ENCODE measurements around the gene CTPS2. TPM values are rescaled to one million over a fixed set of nuclear protein-coding genes. Genes with fewer than 3 reads are reported as not detected.

Gene CTPS2
- total RNA-seq, 1 donor from 2014 or later = 11.4 TPM

DNA sequence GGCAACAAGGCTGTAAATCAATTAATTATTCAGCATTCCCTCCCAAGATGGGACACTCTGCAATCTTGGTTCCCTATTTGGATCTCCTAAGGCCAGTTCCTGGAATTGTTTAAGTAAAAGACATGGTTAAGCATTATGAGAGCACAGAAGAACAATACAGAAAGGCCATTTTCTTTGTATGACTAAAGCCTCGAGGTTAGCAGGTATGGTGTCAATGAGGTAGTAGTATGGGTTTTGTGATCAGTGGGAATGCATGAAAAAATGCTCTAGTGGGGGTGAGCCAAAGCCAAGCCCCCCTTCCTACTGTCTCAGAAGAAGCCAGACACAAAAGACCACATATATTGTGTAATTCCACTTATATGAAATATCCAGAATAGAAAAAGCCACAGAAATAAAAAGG lies 124.2 kb downstream of the CTPS2 start:
- Histone ChIP-seq H3K9ac (ENCODE audit: low read length) (no peak overlapping the region), H3K27ac (ENCODE audit: low read depth, low read length) (no peak overlapping the region), H3K9me3 (ENCODE audit: insufficient read depth, low read depth, low read length) (no peaks in the 10 kb centered on the region), H2AFZ (ENCODE audit: low read depth, low read length) (no peak overlapping the region), H3K4me3 (ENCODE audit: insufficient read depth, low read depth, low read length) (no peak overlapping the region), H3K79me2 (ENCODE audit: insufficient read depth, low read length) (no peaks in the 10 kb centered on the region), H3K4me1 (ENCODE audit: insufficient read depth, low read length) (peaks cover 11% of the 10 kb centered on the region), H3K27me3 (ENCODE audit: insufficient read depth, low read length) (no peaks in the 10 kb centered on the region), H3K36me3 (ENCODE audit: insufficient read depth, low read length) (no peaks in the 10 kb centered on the region), H3K4me2 (ENCODE audit: low read length) (no peak overlapping the region), H4K20me1 (ENCODE audit: insufficient read depth, low read length) (no peaks in the 10 kb centered on the region)
- H3K9me3 Mint-ChIP-seq (ENCODE audit: unreplicated experiment) = no peaks in the 10 kb centered on the region
- no peak for TF ChIP-seq CTCF (IDR thresholded peaks at IDR 0.05; ENCODE audit: insufficient read depth, low read depth, low read length)
- TF ChIP-seq EZH2 (IDR thresholded peaks at IDR 0.05; ENCODE audit: insufficient read depth, low read length) = no peak
- H3K36me3 Mint-ChIP-seq (ENCODE audit: low read depth, unreplicated experiment) = no peaks in the 10 kb centered on the region
- H3K27ac Mint-ChIP-seq (ENCODE audit: unreplicated experiment) = no peak overlapping the region
- no peaks in the 10 kb centered on the region for H3K27me3 Mint-ChIP-seq (ENCODE audit: low read depth, unreplicated experiment)
- no peak for DNase-seq (ENCODE audit: low read depth)
- FAIRE-seq = no peak
- no peak overlapping the region for H3K4me3 Mint-ChIP-seq (ENCODE audit: unreplicated experiment)
- H3K4me1 Mint-ChIP-seq (ENCODE audit: low read depth, unreplicated experiment) = peaks cover 5% of the 10 kb centered on the region

- Mint-ChIP-seq H3K4me3 (ENCODE audit: unreplicated experiment) (no peak overlapping the region), H3K27ac (ENCODE audit: unreplicated experiment) (no peak overlapping the region), H3K36me3 (ENCODE audit: low read depth, unreplicated experiment) (no peaks in the 10 kb centered on the region), H3K4me1 (ENCODE audit: low read depth, unreplicated experiment) (peaks cover 5% of the 10 kb centered on the region), H3K9me3 (ENCODE audit: unreplicated experiment) (no peaks in the 10 kb centered on the region), H3K27me3 (ENCODE audit: low read depth, unreplicated experiment) (no peaks in the 10 kb centered on the region)
- H3K4me1 ChIP-seq (ENCODE audit: insufficient read depth, low read length) = peaks cover 11% of the 10 kb centered on the region
- no peak overlapping the region for H3K9ac ChIP-seq (ENCODE audit: low read length)
- H3K4me2 ChIP-seq (ENCODE audit: low read length) = no peak overlapping the region
- H3K27ac ChIP-seq (ENCODE audit: low read depth, low read length) = no peak overlapping the region
- no peak overlapping the region for H3K4me3 ChIP-seq (ENCODE audit: insufficient read depth, low read depth, low read length)
- no peaks in the 10 kb centered on the region for H3K9me3 ChIP-seq (ENCODE audit: insufficient read depth, low read depth, low read length)
- TF ChIP-seq CTCF (IDR thresholded peaks at IDR 0.05; ENCODE audit: insufficient read depth, low read depth, low read length) (no peak), EZH2 (IDR thresholded peaks at IDR 0.05; ENCODE audit: insufficient read depth, low read length) (no peak)
- no peaks in the 10 kb centered on the region for H3K27me3 ChIP-seq (ENCODE audit: insufficient read depth, low read length)
- no peaks in the 10 kb centered on the region for H4K20me1 ChIP-seq (ENCODE audit: insufficient read depth, low read length)
- FAIRE-seq = no peak
- no peak for DNase-seq (ENCODE audit: low read depth)
- H2AFZ ChIP-seq (ENCODE audit: low read depth, low read length) = no peak overlapping the region
- H3K79me2 ChIP-seq (ENCODE audit: insufficient read depth, low read length) = no peaks in the 10 kb centered on the region
- H3K36me3 ChIP-seq (ENCODE audit: insufficient read depth, low read length) = no peaks in the 10 kb centered on the region
These were observed 124.6 kb downstream of the CTPS2 start for GRCh38 chrX:16587836-16588235.

DNA sequence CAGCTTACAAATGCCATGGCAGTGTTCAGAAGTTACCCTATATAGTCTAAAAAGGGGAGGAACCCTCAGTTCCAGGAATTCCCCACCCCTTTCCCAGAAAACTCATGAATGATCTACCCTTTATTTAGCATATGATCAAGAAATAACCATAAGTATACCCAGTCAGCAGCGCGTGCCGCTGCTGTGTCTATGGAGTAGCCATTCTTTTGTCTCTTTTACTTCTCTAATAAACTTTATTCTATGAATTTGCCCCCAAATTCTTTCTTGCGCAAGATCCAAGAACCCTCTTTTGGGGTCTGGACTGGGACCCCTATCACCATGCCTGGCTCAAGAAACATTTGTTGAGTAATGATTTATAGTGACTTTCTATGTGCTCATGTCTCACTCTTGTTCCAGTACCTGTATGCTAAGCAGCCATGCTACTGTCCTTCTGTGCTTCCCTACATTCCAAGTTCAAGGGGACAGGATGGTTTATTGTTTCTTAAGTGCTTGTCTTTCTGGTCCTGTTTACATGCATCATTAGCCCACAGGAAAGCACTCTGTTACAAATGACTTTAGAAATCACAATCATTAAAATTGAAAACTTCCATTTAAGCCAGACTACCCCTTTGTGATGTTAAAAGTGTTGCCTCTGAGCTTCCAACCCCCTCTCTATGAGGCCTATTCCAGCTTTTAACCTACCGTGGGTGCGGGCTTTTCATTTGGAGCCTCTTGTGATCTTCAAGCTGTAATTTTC lies 125.9 kb downstream of the CTPS2 start:
- Histone ChIP-seq H3K27me3 (ENCODE audit: insufficient read depth, low read length) (no peaks in the 10 kb centered on the region), H3K4me2 (ENCODE audit: low read length) (no peak overlapping the region), H3K79me2 (ENCODE audit: insufficient read depth, low read length) (no peaks in the 10 kb centered on the region), H3K27ac (ENCODE audit: low read depth, low read length) (no peak overlapping the region), H3K9ac (ENCODE audit: low read length) (no peak overlapping the region), H3K4me1 (ENCODE audit: insufficient read depth, low read length) (peaks cover 11% of the 10 kb centered on the region), H3K36me3 (ENCODE audit: insufficient read depth, low read length) (no peaks in the 10 kb centered on the region), H4K20me1 (ENCODE audit: insufficient read depth, low read length) (no peaks in the 10 kb centered on the region), H2AFZ (ENCODE audit: low read depth, low read length) (no peak overlapping the region), H3K4me3 (ENCODE audit: insufficient read depth, low read depth, low read length) (no peak overlapping the region), H3K9me3 (ENCODE audit: insufficient read depth, low read depth, low read length) (no peaks in the 10 kb centered on the region)
- H3K4me1 Mint-ChIP-seq (ENCODE audit: low read depth, unreplicated experiment) = peaks cover 5% of the 10 kb centered on the region
- no peak for DNase-seq (ENCODE audit: low read depth)
- FAIRE-seq = no peak
- TF ChIP-seq CTCF (IDR thresholded peaks at IDR 0.05; ENCODE audit: insufficient read depth, low read depth, low read length) (no peak), EZH2 (IDR thresholded peaks at IDR 0.05; ENCODE audit: insufficient read depth, low read length) (no peak)
- no peaks in the 10 kb centered on the region for H3K9me3 Mint-ChIP-seq (ENCODE audit: unreplicated experiment)
- no peak overlapping the region for H3K4me3 Mint-ChIP-seq (ENCODE audit: unreplicated experiment)
- H3K27ac Mint-ChIP-seq (ENCODE audit: unreplicated experiment) = no peak overlapping the region
- no peaks in the 10 kb centered on the region for H3K27me3 Mint-ChIP-seq (ENCODE audit: low read depth, unreplicated experiment)
- no peaks in the 10 kb centered on the region for H3K36me3 Mint-ChIP-seq (ENCODE audit: low read depth, unreplicated experiment)
